HepG2 (cell line): ENCODE data around the gene ELANE.

ENCODE experiments used
- CTCF ChIP-seq: sonication (generic); formaldehyde crosslinking; IDR thresholded peaks from 2 replicates; pipeline ENCODE4 v1.5.0; 2020; ENCODE audit warnings: mild to moderate bottlenecking, missing genetic modification reagents, moderate library complexity
- DNMT3B ChIP-seq: conservative IDR thresholded peaks from 2 replicates; pipeline ENCODE4 v1.6.1; 2016; ENCODE audit warnings: missing biosample characterization, control low read depth

DNA sequence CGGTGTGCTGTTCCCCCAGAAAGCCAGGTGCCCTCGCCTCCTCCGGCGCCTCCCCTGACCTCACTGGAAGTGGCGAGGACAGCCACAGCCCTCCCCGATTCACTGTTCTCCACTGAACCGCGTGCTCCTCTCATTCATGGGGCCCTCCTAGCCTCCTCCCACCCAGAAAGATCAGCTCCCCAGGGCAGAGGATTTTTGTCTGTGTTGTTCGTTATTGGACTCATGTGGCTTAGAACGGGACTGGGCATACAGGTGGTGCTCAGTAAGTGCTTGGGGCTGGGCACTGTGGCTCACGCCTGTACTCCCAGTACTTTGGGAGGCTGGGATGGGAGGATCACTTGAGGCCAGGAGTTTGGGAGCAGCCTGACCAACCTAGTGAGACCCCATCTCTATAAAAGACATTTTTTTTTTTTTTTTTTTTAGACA lies 7.5 kb upstream of the ELANE start:
- TF ChIP-seq CTCF (CRISPR knock-in tag) (no peak), DNMT3B (CRISPR knock-in tag) (no peak)
